A549 (cell line): ENCODE data around the gene H2AZ2. TPM values are rescaled to one million over a fixed set of nuclear protein-coding genes. Genes with fewer than 3 reads are reported as not detected.

Source experiments
- ATAC-seq, 2 experiments: fragments of 200-7000 bp in 1 of 2; fragments of >200 bp in 1 of 2; cut with Nextera tagmentation in 1 of 2; cut with Tn5 transposase in 1 of 2; 3 replicates each; pipeline versions ENCODE4 v1.8.0 to v1.9.1; 2018 to 2020; ENCODE audit warnings: mild to moderate bottlenecking in 1 of 2, moderate library complexity in 1 of 2
- CTCF ChIA-PET: fragments of 300-600 bp; sonication (Branson Sonifier 250); formaldehyde crosslinking; extraction: SDS; loops from one replicate; lab custom pipeline; 2021; ENCODE audit warnings: antibody characterized with exemption, inconsistent platforms; lab: Yijun Ruan, JAX
- POLR2A ChIA-PET: fragments of 350-600 bp; formaldehyde crosslinking; extraction: SDS; loops from one replicate; lab custom pipeline; 2021; ENCODE audit warnings: antibody characterized with exemption, inconsistent platforms; lab: Yijun Ruan, JAX
- DNase-seq, 2 experiments: peaks; one replicate each; pipeline versions ENCODE4 v3.0.0 to v3.0.0-alpha.2; 2011 to 2016; ENCODE audit warnings: low read depth in 1 of 2, low spot score in 1 of 2
- FAIRE-seq: peaks from 2 replicates; lab custom pipeline; 2011; peaks lifted over from hg19 to GRCh38; lab: Jason Lieb, UNC
- H3K27ac ChIP-seq, 2 experiments: fragments of >200 bp; sonication (Bioruptor Twin); formaldehyde crosslinking; 3 replicates each; pipeline ENCODE4 v1.5.1; 2016 to 2017
- H3K4me1 ChIP-seq: fragments of >200 bp; sonication (Bioruptor Twin); formaldehyde crosslinking; 3 replicates; pipeline ENCODE4 v1.6.1; 2016
- H3K4me2 ChIP-seq: fragments of >200 bp; sonication (Bioruptor Twin); formaldehyde crosslinking; 3 replicates; pipeline ENCODE4 v1.6.1; 2016
- H3K4me3 ChIP-seq: fragments of >200 bp; sonication (Bioruptor Twin); formaldehyde crosslinking; 3 replicates; pipeline ENCODE4 v1.5.1; 2016
- H3K9me3 ChIP-seq: fragments of >200 bp; sonication (Bioruptor Twin); formaldehyde crosslinking; 3 replicates; pipeline ENCODE4 v1.6.1; 2016
- CHD4 ChIP-seq: fragments of 200-600 bp; sonication (generic); IDR thresholded peaks from 2 replicates; pipeline ENCODE4 v1.6.1; 2016; ENCODE audit warnings: antibody characterized with exemption, mild to moderate bottlenecking, borderline replicate concordance
- E2F6 ChIP-seq: IDR thresholded peaks from 2 replicates; pipeline ENCODE4 v1.6.1; 2012; ENCODE audit warnings: low read depth, borderline replicate concordance
- FOXS1 ChIP-seq: fragments of 250-450 bp; sonication (Bioruptor Pico); IDR thresholded peaks from 2 replicates; pipeline ENCODE4 v1.5.0; 2020; ENCODE audit warnings: mild to moderate bottlenecking, moderate library complexity
- JUN ChIP-seq, 2 experiments: fragments of >200 bp; sonication (Bioruptor Twin); formaldehyde crosslinking; IDR thresholded peaks; 2 replicates in 1 of 2; 3 replicates in 1 of 2; pipeline ENCODE4 v1.6.1; 2016 to 2017
- MAX ChIP-seq: IDR thresholded peaks from 2 replicates; pipeline ENCODE4 v1.6.1; 2012
- MYC ChIP-seq: IDR thresholded peaks from 2 replicates; pipeline ENCODE4 v1.6.1; 2012; ENCODE audit warnings: mild to moderate bottlenecking, inconsistent platforms, low read length, improper control_type of control experiment, borderline replicate concordance
- PBX3 ChIP-seq: IDR thresholded peaks from 2 replicates; pipeline ENCODE4 v1.6.1; 2012
- PHF8 ChIP-seq: fragments of 200-600 bp; sonication (generic); IDR thresholded peaks from 2 replicates; pipeline ENCODE4 v1.6.1; 2016; ENCODE audit warnings: low read depth, mild to moderate bottlenecking, antibody characterized with exemption, moderate library complexity, borderline replicate concordance
- POLR2A ChIP-seq: IDR thresholded peaks from 2 replicates; pipeline ENCODE4 v1.6.1; 2012; ENCODE audit warnings: mild to moderate bottlenecking, low read length
- TFCP2L1 ChIP-seq: fragments of 250-450 bp; sonication (Bioruptor Pico); IDR thresholded peaks from 2 replicates; pipeline ENCODE4 v1.5.0; 2021; ENCODE audit warnings: mild to moderate bottlenecking
- USF2 ChIP-seq: fragments of 450-650 bp; IDR thresholded peaks from 2 replicates; pipeline ENCODE4 v1.6.1; 2014; ENCODE audit warnings: antibody characterized with exemption
- ZC3H11A ChIP-seq: fragments of 450-650 bp; IDR thresholded peaks from 2 replicates; pipeline ENCODE4 v1.6.1; 2014; ENCODE audit warnings: antibody characterized with exemption, mild to moderate bottlenecking
- ZFP36 ChIP-seq: fragments of 450-650 bp; IDR thresholded peaks from 2 replicates; pipeline ENCODE4 v1.6.1; 2014; ENCODE audit warnings: borderline replicate concordance; ENCODE audit not compliant: partially characterized antibody
- WGBS: methylation state at CpG from one replicate; pipeline ENCODE4 v1.1.6; 2017; ENCODE audit errors: missing lambda C conversion rate; 5-methylcytosine and 5-hydroxymethylcytosine counted together
- polyA minus RNA-seq: library from RNA; depleted of rRNA, polyadenylated mRNA; stranded (reverse); fragments of >200 nt; gene quantifications from 2 replicates; pipeline ENCODE4 v1.2.3, GENCODE V29; 2011; rRNA and poly(A)+ RNA removed
- polyA plus RNA-seq, 4 experiments: library from polyadenylated mRNA; depleted of rRNA in 3 of 4; stranded (reverse); fragments of >200 nt; fragmentation: RNase III in 1 of 4; extraction: RNeasy Plus Mini Kit Qiagen cat#74134 plus additional on column Dnase treatment in 1 of 4; gene quantifications; 2 replicates in 3 of 4; 3 replicates in 1 of 4; pipeline ENCODE4 v1.2.3, GENCODE V29; 2011 to 2017
- TF ChIP-seq, protein P1 (sequence below): fragments of 250-450 bp; sonication (Bioruptor Pico); IDR thresholded peaks from 2 replicates; pipeline ENCODE4 v1.5.0; 2021; ENCODE audit warnings: mild to moderate bottlenecking, moderate library complexity, borderline replicate concordance
- TF ChIP-seq, protein P2 (sequence below): fragments of 200-600 bp; sonication (generic); IDR thresholded peaks from 2 replicates; pipeline ENCODE4 v1.6.1; 2016; ENCODE audit warnings: antibody characterized with exemption, mild to moderate bottlenecking, moderate library complexity
- TF ChIP-seq, protein P3 (sequence below): fragments of >200 bp; sonication (Bioruptor Twin); formaldehyde crosslinking; IDR thresholded peaks from 2 replicates; pipeline ENCODE4 v1.6.1; 2016
- TF ChIP-seq, protein P4 (sequence below): fragments of >200 bp; sonication (Bioruptor Twin); formaldehyde crosslinking; IDR thresholded peaks from 3 replicates; pipeline ENCODE4 v1.6.1; 2016

H2AZ2 gene
- polyA plus RNA-seq (2011; rRNA removed) (239 and 262 TPM in 2 replicates), polyA plus RNA-seq (2017; fragmentation: RNase III; extraction: RNeasy Plus Mini Kit Qiagen cat#74134 plus additional on column Dnase treatment) (236 to 244 TPM (median 241 TPM) in 3 replicates), polyA minus RNA-seq (117 and 130 TPM in 2 replicates)
- 402 and 450 TPM in 2 replicates for polyA plus RNA-seq (2012; cell fraction: cytosol; rRNA removed)
- polyA plus RNA-seq (2012; cell fraction: nucleus; rRNA removed): 123 and 134 TPM in 2 replicates

GRCh38 chr7:44847920-44848634 lies at the start of gene H2AZ2:
TSS of gene H2AZ2 (minus strand) at chr7:44848087. CDS start at chr7:44847971, 116 bp downstream.
- H3K9me3 ChIP-seq: no peaks in the 10 kb centered on the region
- H3K4me3 ChIP-seq: peak within 1 kb of the TSS; percentile 65
- H3K4me2 ChIP-seq: peak within 1 kb of the TSS; percentile 82
- 1% methylated on average over 42 of the region's 70 CpGs for WGBS
- H3K27ac ChIP-seq: peak within 1 kb of the TSS; percentile 87 to 97
- peak; percentile 93 to 95 for ATAC-seq
- ChIA-PET POLR2A (interaction anchor here (0.6 to 3.2 kb wide), 23 partner anchors 9 to 288 kb away, joined by 3 to 16 read pairs (median 6); partner anchors contain the start of genes OGDH, PPIA, PURB and TBRG4), CTCF (interaction anchor here (0.6 to 5.3 kb wide), 43 partner anchors 8 to 673 kb away, joined by 3 to 29 read pairs (median 4); partner anchors contain the start of genes OGDH and TBRG4)
- H3K4me1 ChIP-seq: peaks cover 15% of the 10 kb centered on the region
- TF ChIP-seq, protein P1, sequence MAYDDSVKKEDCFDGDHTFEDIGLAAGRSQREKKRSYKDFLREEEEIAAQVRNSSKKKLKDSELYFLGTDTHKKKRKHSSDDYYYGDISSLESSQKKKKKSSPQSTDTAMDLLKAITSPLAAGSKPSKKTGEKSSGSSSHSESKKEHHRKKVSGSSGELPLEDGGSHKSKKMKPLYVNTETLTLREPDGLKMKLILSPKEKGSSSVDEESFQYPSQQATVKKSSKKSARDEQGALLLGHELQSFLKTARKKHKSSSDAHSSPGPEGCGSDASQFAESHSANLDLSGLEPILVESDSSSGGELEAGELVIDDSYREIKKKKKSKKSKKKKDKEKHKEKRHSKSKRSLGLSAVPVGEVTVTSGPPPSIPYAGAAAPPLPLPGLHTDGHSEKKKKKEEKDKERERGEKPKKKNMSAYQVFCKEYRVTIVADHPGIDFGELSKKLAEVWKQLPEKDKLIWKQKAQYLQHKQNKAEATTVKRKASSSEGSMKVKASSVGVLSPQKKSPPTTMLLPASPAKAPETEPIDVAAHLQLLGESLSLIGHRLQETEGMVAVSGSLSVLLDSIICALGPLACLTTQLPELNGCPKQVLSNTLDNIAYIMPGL (CRISPR knock-in tag): no peak
- TF ChIP-seq, protein P2, sequence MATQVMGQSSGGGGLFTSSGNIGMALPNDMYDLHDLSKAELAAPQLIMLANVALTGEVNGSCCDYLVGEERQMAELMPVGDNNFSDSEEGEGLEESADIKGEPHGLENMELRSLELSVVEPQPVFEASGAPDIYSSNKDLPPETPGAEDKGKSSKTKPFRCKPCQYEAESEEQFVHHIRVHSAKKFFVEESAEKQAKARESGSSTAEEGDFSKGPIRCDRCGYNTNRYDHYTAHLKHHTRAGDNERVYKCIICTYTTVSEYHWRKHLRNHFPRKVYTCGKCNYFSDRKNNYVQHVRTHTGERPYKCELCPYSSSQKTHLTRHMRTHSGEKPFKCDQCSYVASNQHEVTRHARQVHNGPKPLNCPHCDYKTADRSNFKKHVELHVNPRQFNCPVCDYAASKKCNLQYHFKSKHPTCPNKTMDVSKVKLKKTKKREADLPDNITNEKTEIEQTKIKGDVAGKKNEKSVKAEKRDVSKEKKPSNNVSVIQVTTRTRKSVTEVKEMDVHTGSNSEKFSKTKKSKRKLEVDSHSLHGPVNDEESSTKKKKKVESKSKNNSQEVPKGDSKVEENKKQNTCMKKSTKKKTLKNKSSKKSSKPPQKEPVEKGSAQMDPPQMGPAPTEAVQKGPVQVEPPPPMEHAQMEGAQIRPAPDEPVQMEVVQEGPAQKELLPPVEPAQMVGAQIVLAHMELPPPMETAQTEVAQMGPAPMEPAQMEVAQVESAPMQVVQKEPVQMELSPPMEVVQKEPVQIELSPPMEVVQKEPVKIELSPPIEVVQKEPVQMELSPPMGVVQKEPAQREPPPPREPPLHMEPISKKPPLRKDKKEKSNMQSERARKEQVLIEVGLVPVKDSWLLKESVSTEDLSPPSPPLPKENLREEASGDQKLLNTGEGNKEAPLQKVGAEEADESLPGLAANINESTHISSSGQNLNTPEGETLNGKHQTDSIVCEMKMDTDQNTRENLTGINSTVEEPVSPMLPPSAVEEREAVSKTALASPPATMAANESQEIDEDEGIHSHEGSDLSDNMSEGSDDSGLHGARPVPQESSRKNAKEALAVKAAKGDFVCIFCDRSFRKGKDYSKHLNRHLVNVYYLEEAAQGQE: no peak
- peak; percentile 53; the same call in 1 of the 2 replicates for TF ChIP-seq PHF8
- no peak for TF ChIP-seq ZC3H11A
- TF ChIP-seq JUN (IDR thresholded peaks at IDR 0.05): peak in 1 of 2 experiments; percentile 91; a peak in 4 of 5 replicates
- TF ChIP-seq MAX: peak; percentile 82; the same call in 1 of the 2 replicates
- no peak for TF ChIP-seq FOXS1 (CRISPR knock-in tag)
- TF ChIP-seq, protein P3, sequence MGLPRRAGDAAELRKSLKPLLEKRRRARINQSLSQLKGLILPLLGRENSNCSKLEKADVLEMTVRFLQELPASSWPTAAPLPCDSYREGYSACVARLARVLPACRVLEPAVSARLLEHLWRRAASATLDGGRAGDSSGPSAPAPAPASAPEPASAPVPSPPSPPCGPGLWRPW: no peak
- peak; percentile 45; the same call in 1 of the 2 replicates for TF ChIP-seq TFCP2L1
- peak; percentile 59; the same call in 1 of the 2 replicates for TF ChIP-seq MYC
- no peak for TF ChIP-seq ZFP36
- TF ChIP-seq, protein P4, sequence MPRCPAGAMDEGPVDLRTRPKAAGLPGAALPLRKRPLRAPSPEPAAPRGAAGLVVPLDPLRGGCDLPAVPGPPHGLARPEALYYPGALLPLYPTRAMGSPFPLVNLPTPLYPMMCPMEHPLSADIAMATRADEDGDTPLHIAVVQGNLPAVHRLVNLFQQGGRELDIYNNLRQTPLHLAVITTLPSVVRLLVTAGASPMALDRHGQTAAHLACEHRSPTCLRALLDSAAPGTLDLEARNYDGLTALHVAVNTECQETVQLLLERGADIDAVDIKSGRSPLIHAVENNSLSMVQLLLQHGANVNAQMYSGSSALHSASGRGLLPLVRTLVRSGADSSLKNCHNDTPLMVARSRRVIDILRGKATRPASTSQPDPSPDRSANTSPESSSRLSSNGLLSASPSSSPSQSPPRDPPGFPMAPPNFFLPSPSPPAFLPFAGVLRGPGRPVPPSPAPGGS: peak; percentile 78; the same call in 2 of the 3 replicates
- peak; percentile 98 for TF ChIP-seq PBX3
- no peak for TF ChIP-seq CHD4
- peak; percentile 56 for TF ChIP-seq USF2
- peak; percentile 84 for TF ChIP-seq POLR2A
- TF ChIP-seq E2F6: peak; percentile 98
- DNase-seq: peak; percentile 98 to 100
- FAIRE-seq: peak; percentile 43
